Measurements from ENCODE around the gene RAB8A.
"Not testable (repeated sequence)": the region's sequence is repeated elsewhere in the genome, so short reads cannot be mapped to it uniquely, and the experiment has no call there.

Gene RAB8A

GRCh38 chr19:16143399-16144215, 31.9 kb downstream of the RAB8A start, which contains the start of gene HSH2D:
HSH2D (plus strand) TSS chr19:16143685; CDS start chr19:16148751, 5,066 bp downstream.
- DNase-seq: no peak

GRCh38 chr19:16144216-16144581, 32.5 kb downstream of the RAB8A start:
- no peak for DNase-seq

- DNase-seq: no peak
Observed at GRCh38 chr19:16146112-16146511, 34.4 kb downstream of the RAB8A start.

- no peak for DNase-seq
Observed at GRCh38 chr19:16148443-16149229, 36.9 kb downstream of the RAB8A start.

- DNase-seq: no peak
Observed at GRCh38 chr19:16153582-16154336, 42.1 kb downstream of the RAB8A start.

- no peak for DNase-seq
Observed at GRCh38 chr19:16154557-16154956, 42.9 kb downstream of the RAB8A start.

- DNase-seq: no peak
Observed at GRCh38 chr19:16155128-16155527, 43.4 kb downstream of the RAB8A start.

- DNase-seq: no peak
Observed at GRCh38 chr19:16156904-16157303, 45.2 kb downstream of the RAB8A start.

GRCh38 chr19:16157601-16158000, 45.9 kb downstream of the RAB8A start:
- DNase-seq: no peak

- DNase-seq: no peak
Observed at GRCh38 chr19:16159655-16160054, 48.0 kb downstream of the RAB8A start.

GRCh38 chr19:16160445-16160942, 48.8 kb downstream of the RAB8A start:
- no peak for DNase-seq

GRCh38 chr19:16160943-16161560, 49.4 kb downstream of the RAB8A start:
- DNase-seq: no peak

GRCh38 chr19:16161840-16162239, 50.2 kb downstream of the RAB8A start:
- DNase-seq: no peak

- DNase-seq: no peak
Observed at GRCh38 chr19:16164222-16164890, 52.7 kb downstream of the RAB8A start.

- DNase-seq: no peak
Observed at GRCh38 chr19:16166417-16166816, 54.7 kb downstream of the RAB8A start.

- no peak for DNase-seq
Observed at GRCh38 chr19:16167055-16167454, 55.4 kb downstream of the RAB8A start.

GRCh38 chr19:16168465-16169081, 56.9 kb downstream of the RAB8A start:
- no peak for DNase-seq

GRCh38 chr19:16170134-16170533, 58.4 kb downstream of the RAB8A start:
- no peak for DNase-seq

- DNase-seq: no peak
Observed at GRCh38 chr19:16175954-16176353, 64.3 kb downstream of the RAB8A start.

- DNase-seq: not testable (repeated sequence)
Observed at GRCh38 chr19:16178866-16179265, 67.2 kb downstream of the RAB8A start.

GRCh38 chr19:16180611-16181010, 68.9 kb downstream of the RAB8A start:
- no peak for DNase-seq

Measured in NCI-H526 treated with DMSO at 0.1 percent for 48 hours (cell line).